Spleen (tissue), 13 donors: ENCODE results near the gene PPP1R1B. TPM values are rescaled to one million over a fixed set of nuclear protein-coding genes. Genes with fewer than 3 reads are reported as not detected.

Experiments used
- DNase-seq: peaks from one replicate; pipeline ENCODE4 v3.0.0-alpha.2; 2020
- H3K27ac ChIP-seq, 8 donors: fragments of 200-600 bp; sonication (generic) in 7 of 8; 1 replicate in 4 of 8; 2 replicates in 4 of 8; pipeline versions ENCODE4 v1.5.0 to v1.8.0; 2016 to 2021; ENCODE audit warnings: inconsistent platforms in 4 of 8, mild to moderate bottlenecking in 4 of 8, moderate library complexity in 1 of 8
- H3K27me3 ChIP-seq, 7 donors: fragments of 200-600 bp; sonication (generic) in 6 of 7; replicated peaks in 1 of 7; 1 replicate in 4 of 7; 2 replicates in 3 of 7; pipeline versions ENCODE4 v1.5.0 to v1.8.0; 2016 to 2021; ENCODE audit warnings: inconsistent platforms in 3 of 7, mild to moderate bottlenecking in 1 of 7
- H3K36me3 ChIP-seq, 6 donors: fragments of 200-600 bp; sonication (generic) in 5 of 6; 1 replicate in 4 of 6; 2 replicates in 2 of 6; pipeline versions ENCODE4 v1.5.0 to v1.8.0; 2016 to 2021; ENCODE audit warnings: inconsistent platforms in 2 of 6
- H3K4me1 ChIP-seq, 6 donors: fragments of 200-600 bp; sonication (generic) in 5 of 6; 1 replicate in 3 of 6; 2 replicates in 3 of 6; pipeline versions ENCODE4 v1.5.0 to v1.8.0; 2016 to 2021; ENCODE audit warnings: inconsistent platforms in 3 of 6
- H3K4me3 ChIP-seq, 8 donors: fragments of 200-600 bp; sonication (generic) in 7 of 8; 1 replicate in 4 of 8; 2 replicates in 4 of 8; pipeline versions ENCODE4 v1.5.0 to v1.8.0; 2016 to 2021; ENCODE audit warnings: inconsistent platforms in 4 of 8, mild to moderate bottlenecking in 4 of 8, moderate library complexity in 2 of 8
- H3K9me3 ChIP-seq, 8 donors: fragments of 200-600 bp; sonication (generic) in 7 of 8; 1 replicate in 4 of 8; 2 replicates in 4 of 8; pipeline versions ENCODE4 v1.5.0 to v1.8.0; 2016 to 2021; ENCODE audit warnings: inconsistent platforms in 4 of 8
- POLR2A ChIP-seq, 3 donors: fragments of 450-650 bp; IDR thresholded peaks; one replicate each; pipeline ENCODE4 v1.5.1; 2017; ENCODE audit warnings: antibody characterized with exemption in 3 of 3, mild to moderate bottlenecking in 1 of 3
- POLR2AphosphoS5 ChIP-seq, 3 donors: sonication (generic); formaldehyde crosslinking; IDR thresholded peaks; one replicate each; pipeline ENCODE4 v1.5.1; 2017; ENCODE audit warnings: antibody characterized with exemption in 3 of 3
- WGBS, 5 donors: extraction: QIAGEN DNeasy Blood & Tissue Kit in 3 of 5; methylation state at CpG; one replicate each; pipeline versions ENCODE4 v1.1.5 to v1.1.7; 2013 to 2018; 5-methylcytosine and 5-hydroxymethylcytosine counted together
- intact Hi-C: fragments of 100-400 bp; cut with DNase I; formaldehyde crosslinking; loops from one replicate; pipeline ENCODE4 v1.15.0; 2023; ENCODE audit warnings: low total_unique reads
- long read RNA-seq, 2 donors: transcript quantifications; one replicate each; lab custom pipeline, GENCODE V29; 2026
- polyA plus RNA-seq, 3 donors: library from polyadenylated mRNA; stranded (reverse); fragments of 200-250 nt; gene quantifications; one replicate each; pipeline ENCODE4 v1.2.1, GENCODE V29; 2013
- total RNA-seq, 7 donors: library from RNA; depleted of rRNA in 3 of 7; stranded (reverse); fragments of >200 nt in 3 of 7; fragmentation: NEBNext Ultra II Directional in 4 of 7; extraction: Animal tissue kit (Norgen Biotek cat#: 25700) in 4 of 7; gene quantifications; one replicate each; pipeline versions ENCODE4 v1.1.0 to v1.2.1, GENCODE V29; 2016 to 2021
- TF ChIP-seq, protein P1 (sequence below), 11 experiments: fragments of 200-600 bp in 7 of 11; fragments of 450-650 bp in 4 of 11; sonication (generic) in 4 of 11; IDR thresholded peaks in 8 of 11; conservative IDR thresholded peaks in 3 of 11; 1 replicate in 7 of 11; 2 replicates in 4 of 11; pipeline versions ENCODE4 v1.4.0 to v1.8.0; 2016 to 2021; ENCODE audit warnings: antibody characterized with exemption in 11 of 11, inconsistent platforms in 4 of 11, mild to moderate bottlenecking in 1 of 11
- donor health status: healthy with polysubstance abuse.
- donor health status: DM: no; HTN: no; CAD: no; lungs with moderate emphysema.
- donor health status: DM: no; HTN: no; CAD: no.
- donor health status: Bipolar disorder and iron deficiency.
- donor health status: healthy.
- donor health status: DM: no; HTN: no; CAD: no.
- donor health status: DM: yes; HTN: yes; CAD: no.

PPP1R1B gene
- total RNA-seq (not detected), polyA plus RNA-seq (under 1 TPM in 2 of 3 donors, not detected in 1; 0.06 to 0.26 TPM)
- long read RNA-seq, donor 1 = 0 reads
- long read RNA-seq, donor 2, partial matches to known transcripts = 0 of 4 reads
- long read RNA-seq, donor 2, other reads (novel, unspliced or antisense) = 0 of 4 reads

GRCh38 chr17:39626171-39627046 lies at the start of gene PPP1R1B:
PPP1R1B (plus strand) TSS chr17:39626952; CDS start chr17:39627393, 441 bp downstream.
- Histone ChIP-seq H3K36me3 (no peaks in the 10 kb centered on the region), H3K4me3 (peak within 1 kb of the TSS in 5 of 8 donors; percentile 2 to 55 (median 17)), H3K9me3 (no peaks in the 10 kb centered on the region), H3K27me3 (peaks cover 0 to 81% (median 35%) of the 10 kb centered on the region in 7 donors), H3K27ac (no peak within 1 kb of the TSS), H3K4me1 (peaks cover 0 to 60% (median 32%) of the 10 kb centered on the region in 6 donors)
- TF ChIP-seq POLR2AphosphoS5 (IDR thresholded peaks at IDR 0.05) (no peak), POLR2A (IDR thresholded peaks at IDR 0.05) (no peak)
- TF ChIP-seq, protein P1, sequence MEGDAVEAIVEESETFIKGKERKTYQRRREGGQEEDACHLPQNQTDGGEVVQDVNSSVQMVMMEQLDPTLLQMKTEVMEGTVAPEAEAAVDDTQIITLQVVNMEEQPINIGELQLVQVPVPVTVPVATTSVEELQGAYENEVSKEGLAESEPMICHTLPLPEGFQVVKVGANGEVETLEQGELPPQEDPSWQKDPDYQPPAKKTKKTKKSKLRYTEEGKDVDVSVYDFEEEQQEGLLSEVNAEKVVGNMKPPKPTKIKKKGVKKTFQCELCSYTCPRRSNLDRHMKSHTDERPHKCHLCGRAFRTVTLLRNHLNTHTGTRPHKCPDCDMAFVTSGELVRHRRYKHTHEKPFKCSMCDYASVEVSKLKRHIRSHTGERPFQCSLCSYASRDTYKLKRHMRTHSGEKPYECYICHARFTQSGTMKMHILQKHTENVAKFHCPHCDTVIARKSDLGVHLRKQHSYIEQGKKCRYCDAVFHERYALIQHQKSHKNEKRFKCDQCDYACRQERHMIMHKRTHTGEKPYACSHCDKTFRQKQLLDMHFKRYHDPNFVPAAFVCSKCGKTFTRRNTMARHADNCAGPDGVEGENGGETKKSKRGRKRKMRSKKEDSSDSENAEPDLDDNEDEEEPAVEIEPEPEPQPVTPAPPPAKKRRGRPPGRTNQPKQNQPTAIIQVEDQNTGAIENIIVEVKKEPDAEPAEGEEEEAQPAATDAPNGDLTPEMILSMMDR (IDR thresholded peaks at IDR 0.05 in 8 of 11, conservative IDR thresholded peaks at IDR 0.05 in 3 of 11) = no peak
- peak; percentile 63 for DNase-seq
- WGBS, 5 donors = 17 to 22% (median 21%) methylated on average over 29 of the region's 29 CpGs
- intact Hi-C loops = loop anchor here (10.0 kb wide), 1 partner anchor 238 kb away; the partner anchor contains the start of genes IKZF3 and ZPBP2

DNA sequence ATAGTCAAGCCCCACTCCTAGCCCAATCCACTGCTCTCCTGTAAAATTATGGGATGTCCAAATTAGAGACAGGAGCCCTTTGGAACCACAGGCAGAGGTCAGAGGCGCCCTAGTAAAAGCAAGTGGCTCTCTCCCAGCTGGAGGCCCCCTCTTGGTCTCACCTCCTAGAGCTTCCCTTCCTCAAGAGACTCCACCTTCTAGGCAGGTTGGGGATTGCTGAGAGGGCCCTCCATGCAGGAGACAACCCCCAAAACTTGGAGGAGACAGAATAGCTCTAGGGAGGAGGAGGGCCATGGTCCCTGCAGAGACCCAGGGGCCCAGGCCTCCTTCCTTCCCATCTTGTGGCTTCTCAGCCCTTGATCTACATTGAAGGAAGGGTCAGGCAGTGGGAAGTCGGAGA lies 48.5 kb upstream of the PPP1R1B start:
- Histone ChIP-seq H3K9me3 (no peaks in the 10 kb centered on the region), H3K27me3 (peaks cover 0 to 13% (median 3%) of the 10 kb centered on the region in 7 donors), H3K4me3 (no peak overlapping the region), H3K4me1 (peaks cover 0 to 24% (median 8%) of the 10 kb centered on the region in 6 donors), H3K27ac (no peak overlapping the region), H3K36me3 (no peaks in the 10 kb centered on the region)
- intact Hi-C loops = no loop called here
- no peak for DNase-seq
- WGBS, 5 donors = 78 to 89% (median 84%) methylated on average over 2 of the region's 2 CpGs
- TF ChIP-seq, protein P1 (IDR thresholded peaks at IDR 0.05 in 8 of 11, conservative IDR thresholded peaks at IDR 0.05 in 3 of 11) = no peak
- TF ChIP-seq POLR2AphosphoS5 (IDR thresholded peaks at IDR 0.05) (no peak), POLR2A (IDR thresholded peaks at IDR 0.05) (no peak)

DNA sequence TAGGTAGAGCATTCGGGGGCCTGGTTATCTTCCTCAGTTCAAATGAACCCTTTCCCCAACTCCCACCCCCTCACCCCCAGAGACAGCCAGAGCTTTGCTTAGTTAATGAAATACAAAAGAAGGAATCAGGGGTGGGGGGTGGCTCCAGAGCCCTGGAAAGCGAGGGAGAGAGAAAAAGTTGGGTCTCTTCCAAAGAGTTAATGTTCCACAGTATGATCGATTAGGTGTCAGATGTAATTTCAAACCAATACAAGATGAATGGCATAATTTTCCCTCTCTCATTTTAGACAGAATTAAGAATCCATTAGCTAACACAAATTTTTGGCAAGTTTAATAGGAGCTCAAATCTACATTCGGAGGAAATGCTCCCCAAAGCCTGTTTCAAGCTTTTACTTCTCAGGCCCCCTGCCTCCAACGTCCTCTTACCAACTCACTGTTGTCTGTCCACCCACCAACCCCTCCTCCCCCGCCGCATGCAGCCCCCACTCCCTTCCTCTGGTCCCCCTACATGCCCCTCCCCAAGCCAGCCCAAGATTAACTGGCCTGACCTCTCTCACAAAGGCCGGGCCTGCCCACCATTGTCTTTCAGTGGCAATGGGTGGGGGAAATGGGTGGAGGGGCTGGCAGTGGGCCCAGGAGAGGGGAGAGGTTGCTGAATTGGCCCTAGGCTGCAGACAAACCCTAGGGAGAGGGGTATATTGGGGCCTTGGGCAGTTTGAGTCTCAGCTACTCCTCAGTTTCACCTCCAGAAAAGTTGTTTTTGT lies 47.3 kb upstream of the PPP1R1B start:
- no peaks in the 10 kb centered on the region for H3K36me3 ChIP-seq
- H3K9me3 ChIP-seq = no peaks in the 10 kb centered on the region
- no peak overlapping the region for H3K27ac ChIP-seq
- 67 to 79% (median 71%) methylated on average over 8 of the region's 8 CpGs for WGBS, 5 donors
- DNase-seq = no peak
- peaks cover 0 to 3% (median 0%) of the 10 kb centered on the region in 7 donors for H3K27me3 ChIP-seq
- H3K4me1 ChIP-seq = peaks cover 0 to 12% (median 0%) of the 10 kb centered on the region in 6 donors
- intact Hi-C loops = no loop called here
- TF ChIP-seq POLR2A (IDR thresholded peaks at IDR 0.05) (no peak), POLR2AphosphoS5 (IDR thresholded peaks at IDR 0.05) (no peak)
- TF ChIP-seq, protein P1 (IDR thresholded peaks at IDR 0.05 in 8 of 11, conservative IDR thresholded peaks at IDR 0.05 in 3 of 11) = no peak
- no peak overlapping the region for H3K4me3 ChIP-seq
